ENCODE measurements around the gene GABRG3.

DNA sequence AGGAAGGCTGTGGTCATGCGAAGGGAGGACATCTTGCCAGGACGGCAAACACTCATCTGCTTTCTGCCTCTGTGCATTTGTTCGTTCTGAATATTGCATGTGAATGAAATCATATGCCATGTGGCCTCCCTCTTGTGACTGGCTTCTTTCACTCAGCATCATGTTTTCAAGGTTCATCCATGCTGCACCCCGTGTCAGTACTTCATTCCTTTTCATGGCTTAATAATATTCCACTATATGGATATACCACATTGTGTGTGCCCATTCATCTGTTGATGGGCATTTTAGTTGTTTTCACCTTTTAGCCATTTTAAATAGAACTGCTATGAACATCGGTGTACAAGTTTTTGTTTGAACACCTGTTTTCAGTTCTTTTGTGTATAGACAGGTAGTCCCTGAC, 118.7 kb downstream of the GABRG3 start:
- TF ChIP-seq, protein P1, sequence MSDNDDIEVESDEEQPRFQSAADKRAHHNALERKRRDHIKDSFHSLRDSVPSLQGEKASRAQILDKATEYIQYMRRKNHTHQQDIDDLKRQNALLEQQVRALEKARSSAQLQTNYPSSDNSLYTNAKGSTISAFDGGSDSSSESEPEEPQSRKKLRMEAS (IDR thresholded peaks at IDR 0.05; ENCODE audit: insufficient read depth, insufficient read length) = no peak
- TF ChIP-seq, protein P2, sequence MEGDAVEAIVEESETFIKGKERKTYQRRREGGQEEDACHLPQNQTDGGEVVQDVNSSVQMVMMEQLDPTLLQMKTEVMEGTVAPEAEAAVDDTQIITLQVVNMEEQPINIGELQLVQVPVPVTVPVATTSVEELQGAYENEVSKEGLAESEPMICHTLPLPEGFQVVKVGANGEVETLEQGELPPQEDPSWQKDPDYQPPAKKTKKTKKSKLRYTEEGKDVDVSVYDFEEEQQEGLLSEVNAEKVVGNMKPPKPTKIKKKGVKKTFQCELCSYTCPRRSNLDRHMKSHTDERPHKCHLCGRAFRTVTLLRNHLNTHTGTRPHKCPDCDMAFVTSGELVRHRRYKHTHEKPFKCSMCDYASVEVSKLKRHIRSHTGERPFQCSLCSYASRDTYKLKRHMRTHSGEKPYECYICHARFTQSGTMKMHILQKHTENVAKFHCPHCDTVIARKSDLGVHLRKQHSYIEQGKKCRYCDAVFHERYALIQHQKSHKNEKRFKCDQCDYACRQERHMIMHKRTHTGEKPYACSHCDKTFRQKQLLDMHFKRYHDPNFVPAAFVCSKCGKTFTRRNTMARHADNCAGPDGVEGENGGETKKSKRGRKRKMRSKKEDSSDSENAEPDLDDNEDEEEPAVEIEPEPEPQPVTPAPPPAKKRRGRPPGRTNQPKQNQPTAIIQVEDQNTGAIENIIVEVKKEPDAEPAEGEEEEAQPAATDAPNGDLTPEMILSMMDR (IDR thresholded peaks at IDR 0.05; ENCODE audit: extremely low read depth in 1 of 2, insufficient read depth in 1 of 2, low read depth in 1 of 2, low read length in 2 of 2) = no peak
- no peak for TF ChIP-seq POLR2A (IDR thresholded peaks at IDR 0.05; ENCODE audit: low read depth, low read length)

Data from endothelial cell of umbilical vein (primary cell).